NCI-H128 (cell line): ENCODE data around the gene MFN1.
"Not testable (repeated sequence)": the region's sequence is repeated elsewhere in the genome, so short reads cannot be mapped to it uniquely, and the experiment has no call there.

Source experiments
- DNase-seq: peaks from one replicate; lab custom pipeline; 2025; ENCODE audit not compliant: unreplicated experiment; lab: John Stamatoyannopoulos, UW

Gene MFN1

GRCh38 chr3:179347345-179348194, at the start of gene MFN1:
Gene MFN1 (plus strand): TSS chr3:179347709. CDS start chr3:179348852, 1,143 bp downstream.
- DNase-seq, result peak; percentile 93

- no peak for DNase-seq
Measured at GRCh38 chr3:179297971-179298725, 49.4 kb upstream of the MFN1 start.

- no peak for DNase-seq
Measured at GRCh38 chr3:179299316-179299715, 48.2 kb upstream of the MFN1 start.

- no peak for DNase-seq
Measured at GRCh38 chr3:179299999-179300613, 47.4 kb upstream of the MFN1 start.

GRCh38 chr3:179301645-179302044, 45.9 kb upstream of the MFN1 start:
- DNase-seq, result no peak

GRCh38 chr3:179302111-179302510, 45.4 kb upstream of the MFN1 start:
- DNase-seq, result no peak

- no peak for DNase-seq
Measured at GRCh38 chr3:179304605-179305004, 42.9 kb upstream of the MFN1 start.

- DNase-seq, result not testable (repeated sequence)
Measured at GRCh38 chr3:179307362-179307761, 40.1 kb upstream of the MFN1 start.

- no peak for DNase-seq
Measured at GRCh38 chr3:179308001-179308400, 39.5 kb upstream of the MFN1 start.

- DNase-seq, result no peak
Measured at GRCh38 chr3:179309225-179310078, 38.1 kb upstream of the MFN1 start.

- no peak for DNase-seq
Measured at GRCh38 chr3:179318876-179319275, 28.6 kb upstream of the MFN1 start.

- no peak for DNase-seq
Measured at GRCh38 chr3:179321668-179322285, 25.7 kb upstream of the MFN1 start.

GRCh38 chr3:179322286-179323196, 25.0 kb upstream of the MFN1 start, which contains the start of gene ZNF639:
Gene ZNF639 (plus strand): TSS chr3:179323031. CDS start chr3:179328294, 5,263 bp downstream.
- peak; percentile 71 for DNase-seq

- no peak for DNase-seq
Measured at GRCh38 chr3:179323197-179324110, 24.1 kb upstream of the MFN1 start.

GRCh38 chr3:179324270-179324754, 23.2 kb upstream of the MFN1 start:
- DNase-seq, result no peak

GRCh38 chr3:179330438-179330837, 17.1 kb upstream of the MFN1 start:
- DNase-seq, result no peak

GRCh38 chr3:179332240-179332639, 15.3 kb upstream of the MFN1 start:
- DNase-seq, result no peak

- DNase-seq, result no peak
Measured at GRCh38 chr3:179333084-179333483, 14.4 kb upstream of the MFN1 start.
